NCI-H2081 treated with DMSO at 0.1 percent for 48 hours (cell line): ENCODE measurements around the gene DCTN1.

Experiments
- DNase-seq: peaks from one replicate; lab custom pipeline; 2025; lab: John Stamatoyannopoulos, UW

Gene DCTN1

DNA sequence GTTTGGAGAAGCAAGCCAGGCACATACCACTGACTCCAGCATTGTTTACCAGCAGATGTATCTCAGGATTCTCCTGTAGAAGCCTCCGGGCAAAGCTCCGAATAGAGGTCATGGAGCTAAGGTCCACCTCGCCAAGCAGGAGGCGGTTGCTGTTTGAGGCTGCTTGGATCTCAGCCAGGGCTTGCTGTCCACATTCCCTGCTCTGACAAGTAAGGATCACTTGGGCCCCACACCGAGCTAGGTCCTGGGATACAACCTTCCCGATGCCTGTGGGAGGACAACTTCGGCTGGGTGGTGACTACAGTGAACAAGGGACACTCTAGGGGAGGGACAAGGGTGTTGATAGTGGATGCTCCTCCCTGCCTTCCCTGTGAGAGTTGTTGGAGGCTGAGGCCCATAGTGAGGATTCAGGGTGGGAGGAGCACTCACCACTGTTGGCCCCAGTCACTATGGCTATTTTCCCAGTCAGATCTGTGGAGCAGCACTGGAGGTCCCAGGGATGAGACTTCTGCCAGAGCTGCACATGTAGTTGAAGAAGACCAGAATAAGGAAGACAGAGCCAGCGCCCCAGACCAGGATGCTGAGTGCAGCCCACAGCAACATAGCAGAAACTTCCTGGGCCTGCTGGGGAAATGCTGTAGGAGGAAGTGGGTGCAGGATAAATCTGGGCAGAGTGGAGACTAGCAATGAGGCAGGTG is 33.0 kb upstream of the DCTN1 start:
- DNase-seq: no peak

DNA sequence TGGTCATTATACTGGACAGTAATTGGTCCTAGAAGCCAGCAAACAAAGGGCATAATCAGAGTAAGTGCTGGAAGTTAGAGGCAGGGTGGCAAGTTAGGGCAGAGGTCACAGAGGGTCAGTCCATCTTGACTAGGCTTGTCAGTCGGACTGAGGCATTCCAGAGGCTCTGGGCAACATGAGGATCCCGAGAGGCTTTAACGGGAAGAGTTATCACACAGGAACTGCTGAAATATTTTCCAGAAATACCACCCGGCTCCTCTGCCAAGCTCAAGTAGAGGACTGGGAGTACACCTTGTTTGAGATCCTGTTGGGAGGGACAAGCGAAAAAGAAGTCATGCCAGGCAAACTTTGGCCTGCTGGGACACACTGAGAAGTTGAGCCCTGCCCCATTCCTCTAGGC is 27.6 kb upstream of the DCTN1 start:
- DNase-seq: no peak

DNA sequence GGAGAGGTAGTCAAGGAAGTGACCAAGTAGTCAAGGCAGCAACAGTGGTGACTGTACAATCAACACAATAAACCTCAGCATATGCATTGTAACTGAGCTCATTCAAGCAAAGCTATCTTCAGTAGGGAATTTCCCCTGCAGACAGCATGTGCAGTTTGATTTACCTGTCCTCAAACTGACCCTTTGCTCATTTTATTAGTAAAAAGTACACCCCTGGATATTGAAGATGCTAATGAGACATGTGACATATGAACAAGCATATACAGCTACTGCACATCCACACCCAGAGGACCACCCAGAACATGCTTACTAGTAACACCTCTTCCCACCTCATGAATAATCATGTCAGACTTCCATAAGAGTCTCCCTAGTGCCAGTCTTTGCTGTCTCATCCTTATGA is 25.9 kb upstream of the DCTN1 start:
- no peak for DNase-seq

DNA sequence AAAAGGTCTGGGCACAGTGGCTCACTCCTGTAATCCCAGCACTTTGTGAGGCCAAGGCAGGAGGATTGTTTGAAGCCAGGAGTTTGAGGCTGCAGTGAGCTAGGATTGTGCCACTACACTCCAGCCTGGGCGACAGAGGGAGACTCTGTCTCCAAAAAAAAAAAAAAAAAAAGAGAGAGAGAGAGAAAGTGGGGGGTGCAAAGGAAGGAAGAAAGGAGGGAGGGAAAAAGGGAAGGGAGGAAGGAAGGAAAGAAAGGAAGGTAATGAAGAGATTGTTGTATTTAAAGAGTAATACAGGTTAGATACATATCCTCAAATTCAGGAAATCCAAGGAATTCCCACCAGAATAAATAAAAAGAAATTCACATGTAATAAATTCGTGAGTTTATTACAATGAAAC is 21.8 kb upstream of the DCTN1 start:
- DNase-seq: no peak

DNA sequence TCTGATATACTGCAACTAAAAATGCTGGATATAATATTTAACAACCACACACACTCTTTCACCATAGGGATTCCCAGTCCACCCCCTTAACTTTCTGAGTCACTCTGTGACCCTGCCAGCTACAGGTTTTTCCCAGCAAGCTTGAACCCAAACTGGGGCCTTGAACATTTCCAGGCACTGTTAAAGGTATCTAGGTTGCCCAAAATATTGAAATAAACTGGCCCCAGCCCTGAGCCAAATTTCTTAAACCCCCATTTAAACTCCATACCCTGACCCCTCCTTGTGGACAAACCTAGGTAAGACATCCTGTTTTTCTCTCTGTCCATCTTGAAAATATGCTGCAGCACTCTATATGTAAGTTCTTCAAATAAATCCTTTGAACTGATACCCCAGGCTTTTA is 19.7 kb upstream of the DCTN1 start:
- DNase-seq: no peak

DNA sequence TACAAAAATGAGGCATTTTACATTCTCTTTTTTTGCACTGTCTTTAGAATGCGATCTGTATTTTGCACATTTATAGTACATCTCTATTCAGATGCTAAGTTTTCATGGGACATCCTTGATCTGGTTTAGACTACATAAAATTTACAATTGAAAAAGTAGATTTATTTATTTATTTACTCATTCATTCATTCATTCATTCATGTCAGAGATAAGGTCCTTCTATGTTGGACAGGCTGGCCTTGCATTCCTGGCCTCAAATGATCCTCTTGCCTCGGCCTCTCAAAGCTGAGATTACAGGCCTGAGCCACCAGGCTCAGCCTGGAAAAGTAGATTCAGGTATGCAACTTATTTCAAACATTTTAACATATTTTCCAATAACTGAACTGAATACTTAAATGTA is 16.0 kb upstream of the DCTN1 start:
- no peak for DNase-seq

DNA sequence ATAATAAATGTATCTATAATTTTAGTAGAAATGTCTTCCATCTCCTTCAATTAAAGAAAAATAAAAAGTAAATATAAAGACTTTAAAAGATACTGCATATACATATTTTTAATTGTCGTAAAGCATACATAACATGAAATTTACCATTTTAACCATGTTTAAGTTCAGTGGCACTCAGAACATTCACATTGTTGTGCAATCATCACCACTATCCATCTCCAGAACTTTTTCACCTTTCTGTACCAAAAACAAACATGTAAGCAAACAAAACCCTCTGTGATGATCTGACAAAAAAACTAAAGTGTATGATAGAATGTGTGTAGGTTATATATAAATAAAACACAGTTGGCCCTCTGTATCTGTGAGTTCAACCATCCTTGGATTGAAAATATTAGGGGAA is 13.4 kb upstream of the DCTN1 start:
- DNase-seq: no peak

DNA sequence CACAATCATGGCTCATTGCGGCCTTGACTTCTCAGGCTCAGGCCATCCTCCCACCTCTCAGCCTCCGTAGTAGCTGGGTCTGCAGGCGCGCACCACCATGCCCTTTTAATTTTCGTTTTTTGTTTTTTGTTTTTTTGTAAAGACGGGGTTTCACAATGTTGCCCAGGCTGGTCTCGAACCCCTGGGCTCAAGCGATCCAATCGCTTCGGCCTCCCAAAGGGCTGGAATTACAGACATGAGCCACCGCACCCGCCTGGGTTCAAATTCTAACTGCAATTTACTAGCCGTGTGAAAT is 12.3 kb upstream of the DCTN1 start:
- DNase-seq: no peak

DNA sequence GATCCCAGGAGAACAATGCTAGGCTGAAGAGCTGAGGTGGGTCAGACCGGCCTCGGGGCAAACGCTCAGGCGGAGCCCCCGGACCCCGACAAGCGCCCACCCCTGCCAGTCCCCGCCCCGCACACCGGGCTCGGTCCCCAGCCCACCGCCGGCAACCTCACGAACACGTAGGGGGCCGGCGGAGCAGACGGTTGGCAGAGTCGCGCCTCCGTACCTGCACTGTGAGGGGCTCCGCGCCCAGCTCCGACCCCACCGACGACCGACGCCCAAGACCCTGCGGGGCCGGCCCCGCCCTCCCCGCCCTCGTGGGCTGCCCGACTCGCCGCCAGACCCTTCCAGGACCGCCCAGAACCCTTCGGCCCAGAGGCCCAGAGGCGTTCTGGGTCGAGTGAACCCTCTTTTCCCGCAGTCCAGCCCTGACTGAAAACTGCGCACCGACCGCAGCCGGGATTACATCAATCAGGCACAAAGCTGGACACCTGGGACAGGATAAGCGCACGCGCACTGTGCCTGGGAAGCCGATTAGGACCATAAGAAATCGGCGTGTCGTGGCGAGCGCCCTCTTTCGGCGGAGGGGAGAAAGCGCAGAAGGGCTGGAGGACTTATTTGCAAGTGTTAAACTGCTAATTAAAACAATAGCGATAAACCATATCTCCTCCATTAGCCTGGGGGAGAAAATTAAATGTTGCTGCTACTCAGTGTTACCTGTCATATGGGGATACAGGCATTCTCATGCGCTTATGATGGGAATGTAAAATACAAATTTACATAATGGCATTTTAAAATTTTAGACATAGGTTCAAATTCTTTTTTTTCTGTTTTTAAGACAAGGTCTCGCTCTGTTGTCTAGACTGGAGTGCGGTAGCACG is 11.7 kb upstream of the DCTN1 start:
- peak; percentile 64 for DNase-seq

DNA sequence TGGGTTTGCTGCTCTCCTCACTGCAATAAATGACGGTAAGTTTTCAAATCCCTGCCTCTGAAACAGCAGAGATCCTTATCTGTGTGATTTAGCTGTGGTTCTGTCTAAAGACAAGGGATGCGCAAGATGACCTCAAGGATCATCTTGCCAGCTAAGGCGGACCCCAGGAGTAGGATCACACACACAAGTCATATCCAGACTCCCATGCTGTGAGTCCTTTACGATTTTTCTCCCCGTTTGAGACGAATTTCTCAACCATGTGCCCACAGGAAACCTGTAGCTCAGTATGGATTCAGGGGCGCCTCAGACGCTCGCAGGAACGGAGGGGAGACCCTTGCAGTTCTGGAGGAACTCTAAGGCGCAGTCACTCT is 11.1 kb upstream of the DCTN1 start:
- DNase-seq: no peak

DNA sequence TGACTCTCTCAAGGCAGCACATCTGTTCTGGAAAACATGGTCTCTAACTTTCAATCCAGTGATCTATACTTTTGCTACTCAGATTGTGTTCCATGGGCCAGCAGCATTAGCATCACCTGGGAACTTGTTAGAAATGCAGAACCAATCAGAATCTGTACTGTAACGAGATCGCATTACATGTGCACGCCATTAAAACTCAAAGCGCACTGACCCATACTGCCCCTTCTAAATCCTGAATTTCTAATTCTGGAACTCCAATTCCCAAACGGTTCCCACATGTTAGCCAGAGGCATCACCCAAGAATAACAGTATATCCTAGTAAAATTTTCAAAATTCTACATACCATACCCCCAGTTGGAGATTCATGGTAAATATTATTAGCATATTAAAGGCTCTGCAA is 10.5 kb upstream of the DCTN1 start:
- no peak for DNase-seq

DNA sequence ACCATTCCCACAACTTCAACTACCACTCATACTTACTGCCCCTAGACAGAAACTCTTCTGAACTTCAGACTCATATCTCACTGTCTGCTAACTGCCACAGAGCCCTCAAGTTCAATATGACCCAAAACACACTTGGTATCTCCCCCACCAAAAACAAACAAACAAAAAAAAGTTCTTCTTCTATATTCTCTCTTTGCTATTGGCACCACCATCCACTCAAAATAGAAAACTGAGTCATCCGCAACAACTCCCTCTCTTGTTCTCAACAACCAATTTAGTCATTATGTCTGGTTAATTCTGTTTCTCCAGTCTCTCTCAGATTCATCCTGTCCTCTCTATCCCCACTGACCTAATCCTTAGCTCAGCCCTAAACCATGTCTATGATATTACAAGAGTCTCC is 7.2 kb upstream of the DCTN1 start:
- no peak for DNase-seq

DNA sequence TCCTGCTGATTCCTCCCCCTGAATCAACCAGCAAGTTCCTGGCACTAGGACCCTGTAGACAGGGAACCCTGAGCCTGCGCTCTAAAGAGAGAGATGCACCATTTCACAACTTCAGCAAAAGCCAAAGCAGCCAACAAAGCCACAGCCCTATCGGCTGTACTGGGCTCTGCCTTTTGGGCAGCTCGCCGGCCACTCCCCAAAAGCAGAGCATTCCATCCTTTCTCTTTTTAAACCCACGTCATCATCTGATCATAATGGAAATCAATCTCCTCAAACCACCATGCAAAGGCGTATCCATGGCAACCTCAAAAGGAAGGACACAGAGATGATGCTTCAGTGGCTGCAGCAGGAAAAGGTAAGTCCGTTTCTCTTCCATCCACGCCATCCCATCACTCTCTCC is 5.3 kb upstream of the DCTN1 start:
- no peak for DNase-seq

DNA sequence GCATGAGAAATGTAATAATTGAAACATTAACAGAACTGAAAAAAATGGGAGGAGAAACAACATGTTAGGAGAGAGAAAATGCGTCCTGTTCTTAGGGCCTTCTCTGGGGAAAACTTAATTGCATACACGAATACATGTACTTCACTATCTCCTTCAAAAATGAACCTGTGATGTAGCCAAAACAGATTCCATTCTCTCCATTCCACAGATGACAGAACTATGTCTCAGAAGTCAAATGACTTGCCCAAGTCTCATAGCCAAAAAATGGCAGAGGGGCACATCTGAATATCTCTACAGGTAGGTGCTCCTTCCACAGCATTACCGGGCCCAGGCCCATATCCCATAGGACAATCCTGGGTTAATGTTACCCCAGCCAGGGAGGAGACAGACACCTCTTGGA is 3.9 kb upstream of the DCTN1 start:
- no peak for DNase-seq

DNA sequence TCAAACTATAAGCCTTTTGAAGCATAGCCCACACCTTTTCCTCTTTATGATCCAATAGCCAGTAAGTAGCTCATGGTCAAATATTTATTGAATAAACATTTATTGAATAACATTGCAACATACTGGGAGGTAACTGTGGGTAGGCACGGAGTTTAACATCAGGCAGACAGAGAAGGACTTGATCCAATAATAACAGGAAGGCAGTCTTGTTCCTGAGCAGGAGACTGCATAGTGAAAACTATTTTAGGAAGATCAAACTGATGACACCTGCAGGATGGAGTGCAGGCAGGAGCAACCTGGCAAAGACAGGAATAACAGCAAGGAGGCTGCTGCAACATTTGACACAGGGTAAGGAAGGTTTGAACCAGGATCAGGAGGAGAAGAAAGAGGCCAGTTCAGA is 3.1 kb upstream of the DCTN1 start:
- no peak for DNase-seq

DNA sequence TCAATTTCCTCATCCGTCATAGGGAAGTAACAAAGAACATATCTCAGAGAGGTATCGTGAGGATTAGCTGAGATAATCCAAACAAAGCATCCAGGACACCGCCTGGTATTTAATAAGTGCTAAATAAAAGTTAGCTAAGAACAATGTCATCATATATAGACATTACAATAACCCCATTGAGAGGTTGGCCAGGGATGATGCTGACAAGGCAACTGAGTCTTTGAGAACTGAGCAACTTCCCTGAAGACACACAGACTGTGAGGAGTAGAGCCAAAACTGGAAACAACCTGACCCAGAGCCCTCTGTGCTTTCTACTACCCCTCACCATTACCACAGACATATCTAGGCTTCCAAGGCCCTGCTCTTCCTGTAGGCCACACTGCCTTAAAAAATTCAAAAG is 1.6 kb upstream of the DCTN1 start:
- no peak for DNase-seq

DNA sequence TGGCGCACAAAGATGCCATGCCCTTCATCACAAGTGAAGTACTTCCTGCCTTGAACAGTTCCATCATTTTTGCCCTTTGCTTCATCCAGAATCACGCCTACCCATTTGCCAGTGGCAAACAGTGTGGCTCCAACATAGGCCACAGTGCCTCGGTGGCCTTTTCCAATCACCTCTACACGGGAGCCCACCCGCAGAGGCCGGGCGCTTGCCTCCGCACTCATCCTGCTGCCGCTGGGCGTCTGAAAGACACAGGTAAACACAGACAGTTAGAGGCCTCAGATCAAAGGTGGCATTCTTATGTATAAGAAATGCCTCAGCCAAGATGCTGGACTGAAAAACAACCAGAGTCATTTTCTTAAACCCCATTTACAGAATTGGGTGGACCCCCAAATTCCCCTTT is 2.1 kb downstream of the DCTN1 start:
- DNase-seq: no peak

DNA sequence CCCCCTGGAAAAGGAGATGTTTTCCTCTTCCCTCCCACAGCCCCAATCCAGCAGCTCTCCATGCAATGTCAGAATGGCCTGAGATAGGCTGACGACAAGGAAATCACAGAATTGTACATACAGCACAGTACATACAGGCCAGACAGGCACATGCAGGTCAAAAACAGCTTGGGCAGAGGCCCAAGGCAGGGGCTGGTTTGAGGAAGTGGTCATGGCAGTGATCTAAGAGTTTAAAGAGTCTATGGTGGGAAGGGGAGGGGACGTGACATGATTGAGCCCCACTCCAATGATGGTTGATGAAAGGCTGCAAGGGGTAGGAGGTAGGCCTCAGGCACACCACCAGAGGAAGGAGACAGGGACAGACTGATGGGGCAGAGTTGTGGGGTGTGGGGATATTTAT is 4.3 kb downstream of the DCTN1 start:
- no peak for DNase-seq

DNA sequence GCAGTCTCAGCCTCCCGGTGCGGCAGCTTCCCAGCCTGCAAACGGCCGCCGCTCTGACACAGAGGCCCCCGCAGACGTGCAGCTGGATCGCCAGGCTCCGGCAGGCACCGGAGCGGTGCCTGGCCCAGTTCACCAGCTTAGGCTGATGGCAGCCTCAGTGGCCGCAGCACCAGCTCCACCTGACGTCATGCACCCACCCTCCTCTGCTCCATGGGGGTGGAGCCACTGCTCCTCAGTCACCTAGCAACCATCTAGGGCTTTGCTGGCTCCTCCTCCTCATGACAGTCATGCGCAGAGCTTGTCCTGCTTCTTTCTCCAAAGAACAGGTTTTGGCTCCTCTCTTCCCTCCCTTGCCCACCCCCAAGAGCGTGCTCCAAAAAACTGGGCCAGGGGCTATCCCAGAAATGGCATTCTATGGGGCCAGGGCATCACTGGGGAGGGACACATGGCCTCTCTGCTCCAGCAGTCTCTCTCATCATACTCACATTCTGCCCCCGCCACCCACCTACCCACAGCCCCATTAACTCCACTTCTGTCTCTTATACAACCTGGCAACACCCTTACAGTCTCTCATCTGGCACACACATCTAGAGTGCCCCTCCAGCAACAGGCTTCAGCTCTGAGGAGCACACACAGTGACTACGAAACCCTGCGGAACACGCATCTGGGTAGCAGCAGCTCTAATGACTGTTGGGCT is 5.5 kb downstream of the DCTN1 start:
- DNase-seq: peak; percentile 51

DNA sequence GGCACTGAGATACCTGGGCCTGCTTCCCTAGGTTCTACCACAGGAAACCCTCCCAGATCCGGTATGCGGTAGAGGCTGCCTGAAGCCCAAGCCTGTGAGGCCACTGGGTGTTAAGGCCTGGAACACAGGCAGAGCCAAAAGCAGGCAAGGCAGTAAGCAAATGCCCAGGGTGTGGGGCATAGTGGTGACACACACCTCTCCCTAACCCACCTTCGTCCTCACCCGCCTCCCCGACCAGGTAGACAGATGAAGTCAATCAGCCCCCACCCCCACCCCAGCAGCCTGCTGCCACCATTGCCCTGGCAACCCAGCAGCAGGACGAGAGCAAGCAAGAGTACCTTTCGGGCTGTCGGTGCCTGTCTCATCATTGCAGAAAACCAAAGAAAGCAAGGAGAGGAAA is 6.1 kb downstream of the DCTN1 start:
- DNase-seq: no peak

DNA sequence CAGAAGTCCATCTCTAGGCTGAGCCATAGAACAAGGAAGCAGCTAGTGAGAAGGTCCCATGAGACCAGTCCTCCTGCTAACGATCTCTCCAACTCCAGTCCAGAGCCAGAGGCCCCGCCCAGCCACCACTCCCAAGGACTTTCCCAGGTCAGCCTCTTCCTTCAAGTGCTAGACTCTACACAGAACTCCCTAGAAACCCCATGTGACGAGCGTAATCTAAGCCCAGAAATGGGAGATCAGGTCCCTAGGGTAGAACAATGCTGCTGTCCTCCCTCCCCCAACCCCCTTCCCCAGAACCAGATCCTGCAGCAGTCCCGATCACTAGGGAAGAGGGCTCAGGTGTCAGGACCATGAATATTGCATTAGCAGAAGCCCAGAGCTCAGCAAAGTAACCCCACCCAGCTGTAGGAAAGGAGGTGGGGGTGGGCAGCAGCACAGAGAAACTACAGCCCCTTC is 6.9 kb downstream of the DCTN1 start:
- DNase-seq: no peak

DNA sequence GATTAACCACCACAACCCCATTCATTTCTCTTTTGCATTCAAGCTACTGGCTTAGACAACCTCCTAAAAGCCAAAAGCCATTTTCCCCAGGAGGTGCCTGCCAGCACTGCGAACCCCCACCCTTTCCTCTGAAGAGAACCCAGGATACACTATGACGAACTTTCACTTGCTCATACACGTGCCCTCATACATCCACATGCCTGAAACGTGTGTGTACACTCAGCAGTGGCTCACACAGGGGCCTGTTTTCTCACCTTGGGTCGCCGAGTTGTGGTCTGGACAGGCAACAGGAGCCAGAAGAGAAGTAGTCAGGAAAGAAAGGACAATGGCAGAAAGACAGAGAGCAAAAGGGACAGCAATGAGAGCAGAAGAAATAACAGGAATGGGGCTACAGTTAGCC is 7.4 kb downstream of the DCTN1 start:
- no peak for DNase-seq

DNA sequence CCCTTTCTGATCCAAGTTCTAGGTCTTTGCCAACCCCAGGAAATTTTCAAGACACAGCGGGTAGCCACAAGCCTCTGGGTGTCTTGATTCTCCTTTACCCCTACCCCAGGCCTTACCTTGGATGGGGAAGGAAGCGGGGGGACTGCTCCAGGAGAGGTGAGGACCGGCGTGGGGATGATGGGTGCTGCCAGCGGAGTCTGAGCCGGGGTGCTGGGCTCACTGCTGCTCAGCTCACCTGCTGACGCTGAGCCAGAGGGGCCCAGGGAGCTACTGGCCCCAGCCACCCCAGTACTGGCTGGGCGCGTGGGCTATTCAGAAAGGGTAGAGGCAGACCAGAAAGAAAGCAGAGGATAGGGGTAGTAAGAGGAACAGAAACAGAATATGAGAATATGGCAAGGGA is 8.7 kb downstream of the DCTN1 start:
- DNase-seq: no peak
